ENCODE data around the gene PBX1. TPM values are rescaled to one million over a fixed set of nuclear protein-coding genes. Genes with fewer than 3 reads are reported as not detected.

Gene PBX1
- total RNA-seq, 1 donor from 2014 or later, result 11.5 TPM

GRCh38 chr1:164886101-164886500 lies 327.1 kb downstream of the PBX1 start:
- DNase-seq (ENCODE audit: extremely low read depth, low read depth, low spot score), result no peak

DNA sequence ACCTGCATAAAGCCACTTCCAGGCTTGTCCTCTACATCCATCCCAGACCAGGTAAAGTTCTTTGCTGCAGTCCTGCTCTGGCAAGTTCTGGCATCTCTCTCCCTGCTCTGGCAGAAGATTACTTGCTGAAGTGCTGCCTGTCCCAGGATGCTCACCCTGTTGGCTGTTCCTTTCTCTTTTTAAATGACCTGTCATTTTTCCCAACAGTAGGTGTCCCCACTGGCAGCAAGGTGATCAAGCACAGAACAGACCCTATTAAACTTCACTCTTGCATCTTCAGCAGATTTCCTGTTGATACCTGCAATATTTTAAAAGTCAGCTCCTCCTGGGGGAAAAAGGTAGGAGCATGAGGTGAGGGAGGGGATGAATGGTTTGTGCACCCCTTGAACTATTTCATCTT lies 332.6 kb downstream of the PBX1 start:
- no peak for DNase-seq (ENCODE audit: extremely low read depth, low read depth, low spot score)

DNA sequence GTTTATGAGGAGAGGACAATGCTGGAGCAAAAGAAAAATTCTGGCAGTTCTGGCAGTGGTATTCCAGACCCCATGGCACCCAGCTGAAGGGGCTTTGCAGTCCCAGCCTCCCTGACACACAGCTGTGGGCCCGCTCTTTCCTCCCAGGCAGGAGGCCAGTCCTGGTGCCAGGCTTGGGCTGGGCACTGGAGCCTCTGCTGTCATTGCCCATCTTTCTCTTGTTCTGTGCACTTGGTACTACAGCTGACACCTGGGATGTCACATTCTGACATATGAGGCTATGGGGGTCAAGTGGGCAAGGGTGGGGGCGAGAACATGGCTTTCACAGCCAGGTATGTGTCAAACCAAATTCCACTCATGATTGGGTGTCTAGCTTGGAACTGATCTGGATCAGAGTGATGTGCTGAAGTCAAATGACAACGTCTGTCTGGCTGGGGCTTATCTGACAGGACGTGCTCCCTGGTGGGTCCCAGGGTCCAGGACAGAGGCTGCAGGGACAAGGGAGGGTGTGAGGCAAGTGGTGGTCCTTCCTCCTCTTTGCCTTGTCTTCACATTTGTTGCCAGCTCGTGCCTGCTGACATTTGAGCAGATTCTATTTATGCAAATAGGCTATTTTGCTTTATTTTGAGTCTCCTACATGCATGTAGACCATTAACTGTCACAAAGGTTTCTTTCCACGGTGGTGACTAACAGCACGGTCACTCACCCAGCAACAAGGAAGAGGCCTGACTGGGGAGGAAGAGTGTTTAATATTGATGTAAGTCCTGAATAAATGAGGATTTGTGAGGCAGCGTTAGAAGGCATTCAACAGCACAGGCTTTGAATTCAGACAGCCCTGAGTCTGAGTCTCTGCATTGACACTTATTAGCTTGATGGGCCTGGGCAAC lies 336.3 kb downstream of the PBX1 start:
- DNase-seq (ENCODE audit: extremely low read depth, low read depth, low spot score), result no peak

DNA sequence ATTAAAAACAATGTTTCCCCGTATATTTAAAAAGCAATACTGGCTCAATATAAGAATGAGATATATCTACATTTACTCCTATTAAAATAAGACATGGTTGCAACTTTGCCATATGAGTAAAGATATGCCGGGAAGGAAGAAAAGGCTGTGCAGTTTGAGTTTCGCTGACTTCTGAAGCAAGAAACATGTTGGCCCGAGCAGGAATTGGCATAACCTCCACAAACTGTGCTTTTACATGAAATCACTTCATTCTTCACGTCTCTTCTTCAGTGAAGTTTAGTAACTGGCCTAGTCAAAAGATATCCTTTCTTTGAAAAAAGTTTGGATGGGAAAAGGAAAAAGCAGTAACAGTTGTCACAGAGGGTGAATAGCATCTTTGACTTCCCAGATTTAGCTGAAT lies 342.0 kb downstream of the PBX1 start:
- no peak for DNase-seq (ENCODE audit: extremely low read depth, low read depth, low spot score)

All from glomerular endothelial cell (primary cell).